Epithelial cell of esophagus (primary cell): ENCODE measurements around the gene NEMP2.

Experiments used
- DNase-seq: peaks from one replicate; pipeline ENCODE4 v3.0.0; 2010; ENCODE audit warnings: low read depth
- H3K4me3 ChIP-seq: 2 replicates; pipeline ENCODE4 v1.5.1; 2011; ENCODE audit warnings: mild to moderate bottlenecking, low read length, control low read depth
- CTCF ChIP-seq: IDR thresholded peaks from 2 replicates; pipeline ENCODE4 v1.5.1; 2011; ENCODE audit warnings: low read depth, mild to moderate bottlenecking, low read length, control low read depth, inconsistent platforms; ENCODE audit not compliant: insufficient read depth; ENCODE audit errors: missing control alignments

The NEMP2 gene

GRCh38 chr2:190482451-190482850 is 52.1 kb downstream of the NEMP2 start:
- no peak overlapping the region for H3K4me3 ChIP-seq
- DNase-seq, result peak; percentile 28
- no peak for TF ChIP-seq CTCF

- H3K4me3 ChIP-seq, result no peak overlapping the region
- no peak for DNase-seq
- TF ChIP-seq CTCF, result no peak
Observed at GRCh38 chr2:190481339-190481738, 53.2 kb downstream of the NEMP2 start.

GRCh38 chr2:190478572-190479195 is 55.8 kb downstream of the NEMP2 start:
- DNase-seq, result no peak
- no peak for TF ChIP-seq CTCF
- H3K4me3 ChIP-seq, result no peak overlapping the region

- TF ChIP-seq CTCF, result no peak
- no peak for DNase-seq
- H3K4me3 ChIP-seq, result no peak overlapping the region
Observed at GRCh38 chr2:190477661-190478454, 56.7 kb downstream of the NEMP2 start.

- DNase-seq, result no peak
- no peak overlapping the region for H3K4me3 ChIP-seq
- no peak for TF ChIP-seq CTCF
Observed at GRCh38 chr2:190470256-190470826, 64.2 kb downstream of the NEMP2 start.

- H3K4me3 ChIP-seq, result no peak overlapping the region
- TF ChIP-seq CTCF, result no peak
- DNase-seq, result peak; percentile 90
Observed at GRCh38 chr2:190469771-190470170, 64.8 kb downstream of the NEMP2 start.
